D721Med (cell line): Measurements from ENCODE around the gene KRT86.

Experiments used
- DNase-seq: peaks from one replicate; pipeline ENCODE4 v3.0.0; 2011; ENCODE audit warnings: low spot score; ENCODE audit not compliant: insufficient read length
- FAIRE-seq: peaks from 2 replicates; lab custom pipeline; 2011; peaks lifted over from hg19 to GRCh38; lab: Jason Lieb, UNC
- CTCF ChIP-seq: IDR thresholded peaks from 2 replicates; pipeline ENCODE4 v1.5.1; 2012; ENCODE audit warnings: mild to moderate bottlenecking, control low read depth; ENCODE audit not compliant: insufficient read depth; ENCODE audit errors: missing control alignments

The KRT86 gene

GRCh38 chr12:52245962-52246569, 28.4 kb upstream of the KRT86 start:
- DNase-seq = no peak
- TF ChIP-seq CTCF = no peak
- no peak for FAIRE-seq

GRCh38 chr12:52246720-52247621, 27.5 kb upstream of the KRT86 start:
- DNase-seq = no peak
- TF ChIP-seq CTCF = no peak
- no peak for FAIRE-seq

GRCh38 chr12:52247622-52248540, 26.6 kb upstream of the KRT86 start:
- FAIRE-seq (no peak), DNase-seq (no peak)
- TF ChIP-seq CTCF = no peak

GRCh38 chr12:52248541-52249461, 25.6 kb upstream of the KRT86 start:
- no peak for FAIRE-seq
- no peak for TF ChIP-seq CTCF
- no peak for DNase-seq

GRCh38 chr12:52249511-52250047, 24.9 kb upstream of the KRT86 start:
- DNase-seq (no peak), FAIRE-seq (no peak)
- no peak for TF ChIP-seq CTCF
